Measurements from ENCODE around the gene KRT73. TPM values are rescaled to one million over a fixed set of nuclear protein-coding genes. Genes with fewer than 3 reads are reported as not detected.

The KRT73 gene
- total RNA-seq, 4 donors from 2014 or later: 3.0 to 15.3 (median 6.0) TPM

- intact Hi-C loops (cut with DNase I; ENCODE audit: low total_unique reads): no loop called here
- 69 to 77% methylated on average over 3 of the region's 3 CpGs for WGBS, 2 donors
- no peak overlapping the region for H3K4me3 ChIP-seq (ENCODE audit: low read depth, poor library complexity, severe bottlenecking)
- DNase-seq (ENCODE audit: low spot score in 2 of 2): no peak
- TF ChIP-seq CTCF (IDR thresholded peaks at IDR 0.05) (no peak), POLR2A (IDR thresholded peaks at IDR 0.05) (no peak)
Measured at GRCh38 chr12:52561880-52562449, 56.4 kb downstream of the KRT73 start.

DNA sequence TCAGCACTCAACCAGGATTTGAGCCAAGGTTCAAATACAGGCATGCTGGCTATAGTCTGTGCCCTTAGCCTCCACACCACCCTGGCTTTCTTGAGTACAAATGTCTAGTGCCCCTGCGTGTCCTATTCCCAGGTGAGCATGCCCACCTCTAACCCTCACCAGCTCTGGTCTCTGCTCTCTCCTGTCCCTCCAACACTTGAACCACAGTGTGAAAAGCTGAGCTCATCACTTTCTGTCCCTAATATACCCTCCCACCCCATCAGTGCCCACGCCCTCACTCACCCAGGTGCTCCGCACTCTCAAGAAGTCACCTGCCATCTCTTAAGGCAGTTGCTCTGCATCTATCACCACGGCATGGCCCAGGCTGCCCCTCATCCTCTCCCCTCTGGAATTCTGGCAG lies 58.4 kb downstream of the KRT73 start:
- TF ChIP-seq CTCF (IDR thresholded peaks at IDR 0.05) (no peak), POLR2A (IDR thresholded peaks at IDR 0.05) (no peak)
- DNase-seq (ENCODE audit: low spot score in 2 of 2): no peak
- intact Hi-C loops (cut with DNase I; ENCODE audit: low total_unique reads): no loop called here
- no peak overlapping the region for H3K4me3 ChIP-seq (ENCODE audit: low read depth, poor library complexity, severe bottlenecking)
- 89 to 93% methylated on average over 4 of the region's 4 CpGs for WGBS, 2 donors

DNA sequence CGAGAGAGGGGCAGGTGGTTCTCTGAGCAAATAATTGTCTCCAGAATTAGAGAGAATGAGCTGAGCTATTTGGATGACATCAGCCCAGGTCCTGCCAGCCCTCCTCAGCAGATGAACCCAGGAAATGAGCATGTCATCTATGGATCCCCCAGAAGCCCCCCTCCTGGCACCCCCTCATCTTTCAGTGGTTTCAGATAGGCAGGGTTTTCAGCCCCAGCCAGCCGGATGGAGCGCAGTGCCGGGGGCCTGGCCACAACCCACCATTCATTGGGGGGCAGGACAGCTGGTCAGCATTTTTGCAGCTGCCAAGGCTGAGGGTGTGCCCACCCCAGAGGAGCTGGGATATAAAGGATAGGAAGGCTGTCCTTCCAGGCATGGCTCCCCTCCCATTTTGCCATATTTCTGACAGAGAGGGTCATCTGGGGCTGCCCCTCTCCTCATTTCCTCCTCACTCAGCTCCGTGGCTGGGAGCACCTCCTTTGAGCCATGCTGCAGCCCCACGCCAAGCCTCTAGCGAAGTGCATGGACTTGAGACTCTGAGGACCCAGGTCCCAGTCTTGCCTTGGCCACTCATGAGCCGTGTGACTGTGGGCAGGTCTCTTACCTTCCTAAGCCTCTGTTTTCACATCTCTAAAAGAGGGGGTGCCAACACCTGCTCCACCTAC lies 59.4 kb downstream of the KRT73 start:
- H3K4me3 ChIP-seq (ENCODE audit: low read depth, poor library complexity, severe bottlenecking): no peak overlapping the region
- DNase-seq (ENCODE audit: low spot score in 2 of 2): no peak
- TF ChIP-seq POLR2A (IDR thresholded peaks at IDR 0.05): no peak
- intact Hi-C loops (cut with DNase I; ENCODE audit: low total_unique reads): no loop called here
- 71 to 76% methylated on average over 5 to 8 of the region's 8 CpGs for WGBS, 2 donors

Other genes starting within 250 kb of the KRT73 start
- under 1 TPM in 2 of 4 donors, not detected in 2; 0.46 to 0.75 TPM for gene KRT84, start 232.9 kb downstream of the KRT73 start, total RNA-seq
- 10 to 100 TPM in 1 of 4 donors, under 1 TPM in 1, not detected in 2; 0.46 to 10.3 TPM for gene KRT82, start 212.2 kb downstream of the KRT73 start, total RNA-seq
- 10 to 100 TPM in 1 of 4 donors, 1 to 10 TPM in 3; 1.6 to 31.9 (median 4.9) TPM for gene KRT75, start 184.2 kb downstream of the KRT73 start, total RNA-seq
- gene KRT6B, start 166.4 kb downstream of the KRT73 start, total RNA-seq: 100 to 1,000 TPM in 2 of 4 donors, 10 to 100 TPM in 2; 49.8 to 441 (median 157) TPM
- gene KRT6C, start 144.8 kb downstream of the KRT73 start, total RNA-seq: 10 to 100 TPM in 1 of 4 donors, 1 to 10 TPM in 1, under 1 TPM in 1, not detected in 1; 0.13 to 11.0 (median 1.0) TPM
- 100 to 1,000 TPM in 2 of 4 donors, 10 to 100 TPM in 2; 75.3 to 617 (median 182) TPM for gene KRT6A, start 125.3 kb downstream of the KRT73 start, total RNA-seq
- 1,000 to 10,000 TPM; 2,541 to 6,567 (median 4,278) TPM for gene KRT5, start 98.2 kb downstream of the KRT73 start, total RNA-seq
- 10 to 100 TPM in 1 of 4 donors, 1 to 10 TPM in 1, under 1 TPM in 1, not detected in 1; 0.32 to 61.7 (median 1.6) TPM for gene KRT71, start 65.4 kb downstream of the KRT73 start, total RNA-seq
- 10 to 100 TPM in 1 of 4 donors, 1 to 10 TPM in 1, under 1 TPM in 2; 0.30 to 14.6 (median 0.82) TPM for gene KRT74, start 44.7 kb downstream of the KRT73 start, total RNA-seq
- gene KRT72, start 17.1 kb downstream of the KRT73 start, total RNA-seq: 10 to 100 TPM in 2 of 4 donors, 1 to 10 TPM in 1, under 1 TPM in 1; 0.42 to 14.0 (median 7.1) TPM
- 1,000 to 10,000 TPM; 1,166 to 2,212 (median 1,643) TPM for gene KRT2, start 33.7 kb upstream of the KRT73 start, total RNA-seq
- 1,000 to 10,000 TPM; 5,671 to 8,911 (median 6,268) TPM for gene KRT1, start 61.8 kb upstream of the KRT73 start, total RNA-seq
- gene KRT77, start 85.0 kb upstream of the KRT73 start, total RNA-seq: 100 to 1,000 TPM; 122 to 659 (median 243) TPM
- not detected for gene KRT76, start 158.8 kb upstream of the KRT73 start, total RNA-seq
- not detected for gene KRT3, start 177.6 kb upstream of the KRT73 start, total RNA-seq
- gene KRT4, start 195.6 kb upstream of the KRT73 start, total RNA-seq: 1 to 10 TPM in 1 of 4 donors, under 1 TPM in 2, not detected in 1; 0.51 to 1.1 (median 0.83) TPM
- 100 to 1,000 TPM in 2 of 4 donors, 10 to 100 TPM in 1, 1 to 10 TPM in 1; 8.5 to 259 (median 78.2) TPM for gene KRT79, start 215.8 kb upstream of the KRT73 start, total RNA-seq
- gene KRT78, start 230.4 kb upstream of the KRT73 start, total RNA-seq: 100 to 1,000 TPM; 114 to 250 (median 183) TPM